Neural progenitor cell (in vitro differentiated cells): ENCODE data around the gene NDP. TPM values are rescaled to one million over a fixed set of nuclear protein-coding genes. Genes with fewer than 3 reads are reported as not detected.

Experiments used
- DNase-seq: peaks from one replicate; pipeline ENCODE4 v3.0.0-alpha.2; 2016; ENCODE audit warnings: low spot score
- H2AFZ ChIP-seq: fragments of 200-600 bp; sonication (generic); replicated peaks from 2 replicates; pipeline ENCODE4 v1.6.1; 2016; ENCODE audit warnings: antibody characterized with exemption
- H3F3A ChIP-seq: fragments of 200-600 bp; sonication (generic); 2 replicates; pipeline ENCODE4 v1.6.1; 2016; ENCODE audit warnings: antibody characterized with exemption, low read depth
- H3K27ac ChIP-seq: fragments of 200-600 bp; sonication (generic); 2 replicates; pipeline ENCODE4 v1.5.1; 2016; ENCODE audit warnings: mild to moderate bottlenecking
- H3K27me3 ChIP-seq: fragments of 200-600 bp; sonication (generic); 2 replicates; pipeline ENCODE4 v1.6.1; 2016; ENCODE audit warnings: mild to moderate bottlenecking, moderate library complexity
- H3K36me3 ChIP-seq: fragments of 200-600 bp; sonication (generic); 2 replicates; pipeline ENCODE4 v1.5.1; 2016
- H3K4me1 ChIP-seq: fragments of 200-600 bp; sonication (generic); 2 replicates; pipeline ENCODE4 v1.6.1; 2016; ENCODE audit warnings: mixed run types
- H3K4me2 ChIP-seq: fragments of 200-600 bp; sonication (generic); 2 replicates; pipeline ENCODE4 v1.6.1; 2016
- H3K4me3 ChIP-seq: fragments of 200-600 bp; sonication (generic); 2 replicates; pipeline ENCODE4 v1.5.1; 2016
- H3K79me2 ChIP-seq: fragments of 200-600 bp; sonication (generic); 2 replicates; pipeline ENCODE4 v1.6.1; 2016; ENCODE audit warnings: low read depth
- H3K9ac ChIP-seq: fragments of 200-600 bp; sonication (generic); 2 replicates; pipeline ENCODE4 v1.6.1; 2016
- H3K9me3 ChIP-seq: fragments of 200-600 bp; sonication (generic); 2 replicates; pipeline ENCODE4 v1.5.1; 2016; ENCODE audit warnings: low read depth
- H4K20me1 ChIP-seq: fragments of 200-600 bp; sonication (generic); 2 replicates; pipeline ENCODE4 v1.6.1; 2016; ENCODE audit warnings: low read depth
- H3K27ac Mint-ChIP-seq: 3 replicates; pipeline ENCODE4 v1.8.0; 2021; ENCODE audit warnings: mixed read lengths
- H3K27me3 Mint-ChIP-seq: 2 replicates; pipeline ENCODE4 v1.8.0; 2022; ENCODE audit warnings: low read depth, mild to moderate bottlenecking, inconsistent platforms, moderate library complexity, mixed read lengths; ENCODE audit not compliant: insufficient read depth
- H3K36me3 Mint-ChIP-seq: 3 replicates; pipeline ENCODE4 v1.8.0; 2021; ENCODE audit warnings: mixed read lengths
- H3K4me1 Mint-ChIP-seq: 3 replicates; pipeline ENCODE4 v1.8.0; 2021; ENCODE audit warnings: mixed read lengths
- H3K4me3 Mint-ChIP-seq: 3 replicates; pipeline ENCODE4 v1.8.0; 2021; ENCODE audit warnings: mild to moderate bottlenecking, moderate library complexity, mixed read lengths
- H3K9me3 Mint-ChIP-seq: 3 replicates; pipeline ENCODE4 v1.8.0; 2020; ENCODE audit warnings: mixed read lengths
- EZH2 ChIP-seq: fragments of 200-600 bp; sonication (generic); IDR thresholded peaks from 2 replicates; pipeline ENCODE4 v1.6.1; 2017; ENCODE audit warnings: antibody characterized with exemption, mild to moderate bottlenecking, moderate library complexity
- EZH2phosphoT487 ChIP-seq: fragments of 200-600 bp; sonication (generic); IDR thresholded peaks from 2 replicates; pipeline ENCODE4 v1.6.1; 2017; ENCODE audit warnings: antibody characterized with exemption
- total RNA-seq: library from RNA; depleted of rRNA; stranded (reverse); fragments of >200 nt; gene quantifications from 2 replicates; pipeline ENCODE4 v1.2.3, GENCODE V29; 2015; ENCODE audit warnings: low replicate concordance
- TF ChIP-seq, protein P1 (sequence below): fragments of 200-600 bp; sonication (generic); IDR thresholded peaks from 2 replicates; pipeline ENCODE4 v1.5.1; 2017; ENCODE audit warnings: antibody characterized with exemption, mild to moderate bottlenecking

Gene NDP
- total RNA-seq, 1 donor from 2014 or later = 2.5 TPM

GRCh38 chrX:44006081-44006480 lies 32.9 kb upstream of the NDP start:
- no peaks in the 10 kb centered on the region for H3K9me3 Mint-ChIP-seq
- no peaks in the 10 kb centered on the region for H3K36me3 ChIP-seq
- no peak overlapping the region for H3K27ac Mint-ChIP-seq
- H3K79me2 ChIP-seq = no peaks in the 10 kb centered on the region
- no peaks in the 10 kb centered on the region for H3F3A ChIP-seq
- no peaks in the 10 kb centered on the region for H3K36me3 Mint-ChIP-seq
- H4K20me1 ChIP-seq = no peaks in the 10 kb centered on the region
- no peak overlapping the region for H3K4me3 Mint-ChIP-seq
- no peaks in the 10 kb centered on the region for H3K27me3 ChIP-seq
- no peak overlapping the region for H3K4me3 ChIP-seq
- no peak for DNase-seq
- peaks cover 7% of the 10 kb centered on the region for H3K9me3 ChIP-seq
- TF ChIP-seq EZH2 (no peak), EZH2phosphoT487 (no peak)
- TF ChIP-seq, protein P1, sequence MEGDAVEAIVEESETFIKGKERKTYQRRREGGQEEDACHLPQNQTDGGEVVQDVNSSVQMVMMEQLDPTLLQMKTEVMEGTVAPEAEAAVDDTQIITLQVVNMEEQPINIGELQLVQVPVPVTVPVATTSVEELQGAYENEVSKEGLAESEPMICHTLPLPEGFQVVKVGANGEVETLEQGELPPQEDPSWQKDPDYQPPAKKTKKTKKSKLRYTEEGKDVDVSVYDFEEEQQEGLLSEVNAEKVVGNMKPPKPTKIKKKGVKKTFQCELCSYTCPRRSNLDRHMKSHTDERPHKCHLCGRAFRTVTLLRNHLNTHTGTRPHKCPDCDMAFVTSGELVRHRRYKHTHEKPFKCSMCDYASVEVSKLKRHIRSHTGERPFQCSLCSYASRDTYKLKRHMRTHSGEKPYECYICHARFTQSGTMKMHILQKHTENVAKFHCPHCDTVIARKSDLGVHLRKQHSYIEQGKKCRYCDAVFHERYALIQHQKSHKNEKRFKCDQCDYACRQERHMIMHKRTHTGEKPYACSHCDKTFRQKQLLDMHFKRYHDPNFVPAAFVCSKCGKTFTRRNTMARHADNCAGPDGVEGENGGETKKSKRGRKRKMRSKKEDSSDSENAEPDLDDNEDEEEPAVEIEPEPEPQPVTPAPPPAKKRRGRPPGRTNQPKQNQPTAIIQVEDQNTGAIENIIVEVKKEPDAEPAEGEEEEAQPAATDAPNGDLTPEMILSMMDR = no peak
- no peak overlapping the region for H2AFZ ChIP-seq
- no peak overlapping the region for H3K4me2 ChIP-seq
- no peak overlapping the region for H3K27ac ChIP-seq
- no peaks in the 10 kb centered on the region for H3K4me1 ChIP-seq
- H3K27me3 Mint-ChIP-seq = peaks cover 3% of the 10 kb centered on the region
- no peaks in the 10 kb centered on the region for H3K4me1 Mint-ChIP-seq
- H3K9ac ChIP-seq = no peak overlapping the region

- no peak overlapping the region for H3K4me3 ChIP-seq
- H2AFZ ChIP-seq = no peak overlapping the region
- Mint-ChIP-seq H3K36me3 (no peaks in the 10 kb centered on the region), H3K27me3 (peaks cover 3% of the 10 kb centered on the region), H3K4me1 (no peaks in the 10 kb centered on the region), H3K4me3 (no peak overlapping the region), H3K27ac (no peak overlapping the region), H3K9me3 (no peaks in the 10 kb centered on the region)
- H3K27me3 ChIP-seq = no peaks in the 10 kb centered on the region
- DNase-seq = no peak
- no peak overlapping the region for H3K9ac ChIP-seq
- H4K20me1 ChIP-seq = no peaks in the 10 kb centered on the region
- no peak overlapping the region for H3K4me2 ChIP-seq
- no peak overlapping the region for H3K27ac ChIP-seq
- H3F3A ChIP-seq = no peaks in the 10 kb centered on the region
- no peaks in the 10 kb centered on the region for H3K36me3 ChIP-seq
- peaks cover 4% of the 10 kb centered on the region for H3K9me3 ChIP-seq
- no peaks in the 10 kb centered on the region for H3K4me1 ChIP-seq
- TF ChIP-seq EZH2phosphoT487 (no peak), EZH2 (no peak)
- TF ChIP-seq, protein P1 = no peak
- no peaks in the 10 kb centered on the region for H3K79me2 ChIP-seq
Measured at GRCh38 chrX:44003975-44004374, 30.8 kb upstream of the NDP start.

GRCh38 chrX:44002567-44002966 lies 29.4 kb upstream of the NDP start:
- Histone ChIP-seq H4K20me1 (no peaks in the 10 kb centered on the region), H3K9me3 (peaks cover 4% of the 10 kb centered on the region), H3K27me3 (no peaks in the 10 kb centered on the region), H3F3A (no peaks in the 10 kb centered on the region), H3K4me1 (no peaks in the 10 kb centered on the region), H3K4me3 (no peak overlapping the region), H2AFZ (no peak overlapping the region), H3K27ac (no peak overlapping the region), H3K79me2 (no peaks in the 10 kb centered on the region), H3K36me3 (no peaks in the 10 kb centered on the region), H3K9ac (no peak overlapping the region), H3K4me2 (no peak overlapping the region)
- Mint-ChIP-seq H3K36me3 (no peaks in the 10 kb centered on the region), H3K27ac (no peak overlapping the region), H3K9me3 (no peaks in the 10 kb centered on the region), H3K27me3 (peaks cover 3% of the 10 kb centered on the region), H3K4me3 (no peak overlapping the region), H3K4me1 (no peaks in the 10 kb centered on the region)
- TF ChIP-seq EZH2 (no peak), EZH2phosphoT487 (no peak)
- TF ChIP-seq, protein P1 = no peak
- DNase-seq = no peak
